NCI-H446 (cell line): Measurements from ENCODE around the gene KLHL33.

ENCODE experiments used
- DNase-seq, 2 experiments: peaks; one replicate each; lab custom pipeline; 2025; lab: John Stamatoyannopoulos, UW

KLHL33 gene

GRCh38 chr14:20413744-20414082 is 22.3 kb downstream of the KLHL33 start:
- DNase-seq = peak in 1 of 2 experiments; percentile 21

DNA sequence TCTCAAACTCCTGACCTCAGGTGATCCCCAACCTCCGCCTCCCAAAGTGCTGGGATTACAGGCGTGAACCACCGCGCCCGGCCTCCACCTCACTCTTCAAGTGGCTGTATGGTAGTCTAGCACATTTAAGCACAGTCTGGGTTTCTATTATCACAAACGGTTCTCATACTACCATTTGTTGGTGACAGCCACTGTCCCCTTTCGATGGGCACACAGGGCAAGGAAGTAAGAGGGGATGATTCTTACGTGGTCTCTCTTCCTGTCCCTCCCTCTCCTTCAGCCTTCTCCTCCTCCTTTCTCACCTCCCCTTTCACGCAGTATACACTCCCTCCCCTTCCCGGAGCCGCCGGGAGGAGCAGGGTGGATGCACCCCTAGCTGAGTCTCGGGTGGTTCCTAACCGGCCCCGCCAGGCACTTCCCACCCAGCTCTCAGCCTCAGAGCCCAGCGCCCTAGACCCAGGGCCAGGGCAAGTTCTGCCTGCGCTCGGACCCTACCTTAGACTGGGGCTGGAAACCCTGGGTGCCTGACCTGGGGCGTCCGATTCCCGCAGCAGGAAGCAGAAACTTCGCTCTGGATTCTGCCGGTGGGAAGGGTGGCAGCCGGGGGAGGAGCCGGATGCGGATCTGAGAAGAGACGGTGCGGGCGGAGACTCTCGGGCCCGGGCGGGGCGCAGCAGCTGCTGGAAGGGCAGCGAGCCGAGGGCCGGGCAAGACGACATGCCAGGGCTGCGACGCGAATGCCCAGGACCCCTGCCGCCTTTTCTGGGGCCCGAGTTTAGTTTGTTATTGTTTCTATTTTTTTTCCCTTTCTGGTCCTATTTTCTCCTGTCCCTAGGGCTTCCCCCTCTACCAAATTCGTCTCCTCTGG is 22.9 kb downstream of the KLHL33 start, which contains the start of gene TEP1:
Gene TEP1 (minus strand): TSS at position 626 of the 868 bp plus-strand sequence. CDS start 5,062 bp downstream, outside the sequence.
- DNase-seq = peak; percentile 65 to 82

DNA sequence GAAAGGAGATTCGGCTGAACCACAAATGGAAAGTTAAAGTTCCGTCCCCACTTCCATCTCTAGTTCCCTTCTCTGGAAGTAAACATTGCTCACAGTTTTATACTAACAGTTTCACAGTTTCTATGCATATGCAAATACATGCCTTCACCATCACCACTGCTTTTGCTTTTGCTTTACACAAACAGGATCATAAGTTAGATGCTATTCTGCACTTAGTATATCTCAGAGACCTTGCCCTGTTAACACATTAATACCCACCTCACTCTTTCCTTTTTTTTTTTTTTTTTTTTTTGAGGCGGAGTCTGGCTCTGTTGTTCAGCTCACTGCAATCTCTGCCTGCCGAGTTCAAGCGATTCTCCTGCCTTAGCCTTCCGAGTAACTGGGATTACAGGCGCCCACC is 23.6 kb downstream of the KLHL33 start:
- DNase-seq = no peak

DNA sequence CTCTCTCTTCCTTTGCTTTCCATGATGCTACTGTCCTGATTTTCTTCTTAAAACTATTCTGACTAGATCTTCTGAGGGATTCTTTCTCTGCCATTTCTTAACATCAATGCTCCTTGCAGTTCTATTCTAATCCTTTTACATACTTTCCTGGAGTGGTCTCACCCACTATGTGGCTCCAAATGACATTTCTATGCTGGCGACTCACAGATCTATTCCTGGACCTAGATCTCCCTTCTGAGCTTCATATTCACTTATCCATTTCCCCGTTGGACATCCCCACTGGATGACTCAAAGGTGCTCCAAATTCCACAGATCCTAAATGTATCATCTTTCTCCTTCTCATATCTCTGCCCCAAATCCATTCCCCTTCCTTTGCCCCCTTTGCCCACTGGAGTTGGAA is 26.7 kb downstream of the KLHL33 start:
- no peak for DNase-seq

GRCh38 chr14:20403521-20403920 is 32.4 kb downstream of the KLHL33 start:
- DNase-seq = no peak

GRCh38 chr14:20400965-20401593 is 34.9 kb downstream of the KLHL33 start:
- no peak for DNase-seq

DNA sequence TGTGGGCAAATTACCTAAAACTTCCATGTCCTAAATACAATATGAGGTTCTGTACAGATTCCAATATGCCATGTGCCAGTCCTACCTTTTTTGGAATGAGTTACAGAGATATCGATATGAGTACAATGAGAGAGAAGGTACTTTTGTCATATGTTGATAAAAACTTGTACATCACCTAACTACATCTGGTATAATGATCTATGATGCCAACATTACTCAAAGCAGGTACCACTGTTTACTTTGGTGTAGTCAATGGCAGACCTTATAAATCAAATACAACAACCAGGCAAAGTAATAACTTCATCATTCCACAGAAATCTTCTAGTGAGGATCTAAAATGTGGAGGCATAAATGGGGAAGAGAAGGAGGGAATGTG is 35.4 kb downstream of the KLHL33 start:
- DNase-seq = no peak

DNA sequence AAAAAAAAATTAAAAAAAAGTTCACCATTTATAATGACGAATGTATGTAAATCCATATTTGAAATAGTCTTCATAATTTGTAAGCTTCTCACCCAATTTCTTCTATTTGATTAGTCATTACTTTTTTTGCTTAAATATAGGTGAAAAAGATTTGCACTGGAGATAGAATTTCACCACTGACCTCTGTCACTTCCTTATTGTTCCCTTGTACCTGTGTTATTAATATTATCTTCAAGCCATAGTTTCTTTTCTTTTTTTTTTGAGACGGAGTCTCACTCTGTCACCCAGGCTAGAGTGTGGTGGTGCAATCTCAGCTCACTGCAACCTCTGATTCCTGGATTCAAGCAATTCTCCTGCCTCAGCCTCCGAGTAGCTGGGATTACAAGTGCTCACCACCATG is 38.5 kb downstream of the KLHL33 start:
- no peak for DNase-seq

GRCh38 chr14:20391505-20391904 is 44.5 kb downstream of the KLHL33 start:
- DNase-seq = no peak

DNA sequence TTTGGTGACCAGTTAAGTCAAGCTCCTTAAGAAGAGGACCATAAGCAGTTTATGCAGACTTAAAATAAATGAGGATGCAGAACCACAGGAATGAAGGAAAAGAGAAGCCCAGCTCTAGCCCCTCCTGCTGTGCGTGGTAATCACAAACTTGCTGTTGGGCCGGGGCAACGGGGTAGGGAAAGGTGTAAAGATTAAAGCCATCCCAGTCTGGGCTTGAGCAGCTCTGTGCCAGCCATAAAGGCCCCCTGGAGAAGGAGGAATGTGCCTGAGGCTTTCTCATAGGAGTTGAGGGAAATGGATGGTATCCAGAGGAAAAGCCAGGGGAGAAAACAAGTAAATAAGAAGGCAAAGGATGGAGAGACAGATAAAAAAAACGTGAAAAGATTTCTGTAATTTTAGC is 47.8 kb downstream of the KLHL33 start:
- DNase-seq = no peak

GRCh38 chr14:20387576-20387975 is 48.4 kb downstream of the KLHL33 start:
- no peak for DNase-seq

DNA sequence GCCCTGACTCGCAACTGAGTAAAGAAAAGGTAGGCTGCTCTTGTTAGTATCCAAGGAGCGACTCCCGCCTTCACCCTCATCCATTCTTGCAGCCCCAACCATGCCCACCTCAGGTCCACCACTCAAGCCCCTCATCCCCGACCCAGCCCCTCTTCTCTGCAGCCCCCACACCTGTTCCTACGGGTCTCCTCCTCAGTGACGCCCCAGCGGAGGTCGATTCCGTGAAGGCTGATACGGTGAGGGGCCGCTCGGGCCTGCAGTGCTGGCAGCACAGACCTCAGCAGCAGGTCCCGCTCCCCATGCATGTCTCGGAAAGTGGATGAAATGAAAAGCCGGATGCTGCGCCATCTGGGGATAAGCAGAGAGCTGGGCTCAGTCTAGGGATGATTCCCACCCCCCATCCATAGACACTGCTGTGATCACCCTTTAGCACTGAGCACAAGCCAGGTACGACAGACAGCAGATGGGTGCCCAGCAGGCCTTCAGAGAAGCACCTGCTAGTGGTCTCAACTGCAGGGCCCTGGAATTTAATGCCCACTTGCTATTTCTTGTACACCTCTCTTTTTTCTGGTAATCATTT is 49.6 kb downstream of the KLHL33 start:
- DNase-seq = no peak

- no peak for DNase-seq
Measured at GRCh38 chr14:20384886-20385285, 51.1 kb downstream of the KLHL33 start.

DNA sequence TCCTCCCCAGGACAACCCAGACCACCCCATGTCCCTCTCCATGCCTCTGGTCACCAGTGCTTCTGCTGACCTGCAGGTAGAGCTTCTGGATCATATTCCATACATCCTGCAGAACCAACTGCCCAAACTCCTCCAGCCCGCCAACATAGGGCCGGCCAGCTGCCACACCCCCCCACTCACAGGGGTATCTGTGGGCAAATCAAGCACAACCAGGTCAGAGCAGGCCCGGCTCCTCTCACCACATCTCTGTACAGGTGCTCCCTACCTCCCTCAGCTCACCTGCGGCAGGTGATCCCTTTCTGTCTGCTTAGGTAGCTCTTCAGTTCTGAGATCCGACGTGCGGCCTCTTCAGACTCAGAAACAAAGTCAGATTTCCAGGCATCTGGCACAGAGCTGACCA is 51.6 kb downstream of the KLHL33 start:
- no peak for DNase-seq

- no peak for DNase-seq
Measured at GRCh38 chr14:20383636-20384035, 52.3 kb downstream of the KLHL33 start.

GRCh38 chr14:20383032-20383431 is 52.9 kb downstream of the KLHL33 start:
- DNase-seq = no peak

DNA sequence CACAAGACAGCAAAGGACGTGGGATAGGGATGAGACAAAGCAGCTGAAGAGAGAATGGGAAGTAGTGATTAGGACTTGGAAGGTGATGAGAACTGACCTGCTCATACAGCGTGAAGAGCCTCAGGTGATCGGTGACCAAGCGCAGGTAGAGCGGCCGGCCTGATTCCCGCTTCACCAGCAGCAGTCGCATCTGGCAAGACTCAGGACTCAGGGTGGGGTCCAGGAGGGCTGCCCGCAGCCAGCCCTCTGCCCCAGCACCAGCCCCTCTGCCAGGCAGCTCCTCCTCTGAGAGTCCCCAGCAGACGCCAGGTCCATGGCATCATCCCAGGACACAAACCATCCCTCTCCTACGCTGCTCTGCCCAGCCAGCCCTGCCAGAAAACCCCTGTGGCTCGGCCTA is 53.4 kb downstream of the KLHL33 start:
- DNase-seq = no peak

DNA sequence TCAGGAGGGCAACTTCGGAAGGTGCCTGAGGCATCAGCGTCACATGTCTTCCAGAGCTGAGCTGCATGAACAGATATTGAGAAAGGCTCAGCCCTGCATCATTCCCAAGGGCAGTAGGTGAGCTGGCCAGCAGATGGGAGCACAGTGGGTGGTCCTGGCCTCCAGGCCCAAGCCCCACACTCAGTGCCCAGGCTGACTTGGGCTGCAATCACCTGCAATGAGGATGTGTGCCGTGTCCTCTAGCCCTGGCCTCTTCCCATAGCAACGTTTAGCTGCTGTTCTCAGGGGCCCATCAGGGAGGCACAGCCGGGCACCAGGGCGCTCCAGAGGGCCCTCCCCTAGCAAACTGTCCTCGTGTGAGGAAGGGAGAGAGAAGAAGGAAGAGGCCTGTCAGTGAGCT is 54.6 kb downstream of the KLHL33 start:
- DNase-seq = no peak

GRCh38 chr14:20380681-20381080 is 55.3 kb downstream of the KLHL33 start:
- no peak for DNase-seq

DNA sequence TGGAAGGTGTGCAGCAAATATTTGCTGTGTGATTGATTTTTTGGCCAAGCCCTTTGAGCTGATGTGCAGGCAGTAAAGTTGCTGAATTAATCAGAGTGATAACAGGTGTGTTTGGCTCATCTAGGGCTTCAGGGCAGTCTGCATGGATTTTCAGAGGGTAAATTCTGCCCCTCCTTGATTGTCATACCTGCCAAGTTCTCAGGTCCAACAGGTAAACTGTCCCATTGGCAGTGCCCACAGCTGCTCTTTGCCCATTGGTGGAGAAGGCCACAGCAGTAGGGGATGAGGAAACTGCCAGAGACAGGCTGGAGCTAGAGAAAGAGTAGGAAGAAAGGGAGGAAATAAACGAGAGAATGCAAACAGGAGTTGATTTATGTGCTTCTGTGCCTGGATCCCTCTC is 56.2 kb downstream of the KLHL33 start:
- no peak for DNase-seq

DNA sequence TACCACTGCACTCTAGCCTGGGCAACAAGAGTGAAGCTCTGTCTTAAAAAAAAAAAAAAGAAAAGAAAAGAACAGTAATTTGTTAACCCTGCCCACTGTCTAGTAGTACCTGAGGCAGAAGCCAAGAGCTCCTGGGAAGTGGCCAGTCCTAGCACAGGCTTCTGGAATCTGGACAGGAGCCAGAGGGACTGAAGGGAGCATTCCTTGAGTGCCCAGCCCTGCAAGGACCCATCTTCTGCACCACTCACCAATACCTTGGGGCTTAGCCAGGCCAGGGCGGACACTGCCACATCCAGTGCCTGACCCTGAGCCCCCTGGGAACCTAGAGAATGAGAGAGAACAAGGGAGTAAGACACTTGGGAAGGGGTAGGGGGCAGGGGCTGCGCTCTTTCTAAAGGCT is 58.8 kb downstream of the KLHL33 start:
- no peak for DNase-seq

DNA sequence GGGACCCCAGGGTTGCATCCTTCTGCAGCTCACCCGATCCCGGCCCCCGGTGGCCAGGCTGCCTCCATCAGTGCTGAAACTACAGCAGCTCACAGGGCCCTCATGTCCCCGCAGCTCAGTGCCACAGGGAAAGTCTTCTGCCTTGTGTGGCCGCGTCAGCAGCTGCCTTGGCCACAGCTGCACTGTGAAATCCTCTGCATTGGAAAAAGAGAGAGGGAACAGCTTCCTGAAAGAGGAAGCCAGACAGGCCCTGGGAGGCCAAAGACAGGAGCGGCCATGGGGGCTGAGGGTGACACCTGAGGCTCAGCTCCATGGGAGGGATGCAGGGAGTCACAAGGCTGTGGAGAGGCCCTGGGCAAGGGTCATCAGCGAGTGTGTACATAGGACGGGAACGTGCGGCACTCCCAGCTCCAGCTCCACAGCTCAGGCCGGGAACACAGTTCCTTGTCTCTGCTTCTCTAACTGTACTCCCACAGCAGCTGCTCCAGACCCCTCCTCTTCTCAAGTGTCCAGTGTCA is 59.8 kb downstream of the KLHL33 start:
- no peak for DNase-seq
